ENCODE data around the gene EIF4E2. TPM values are rescaled to one million over a fixed set of nuclear protein-coding genes. Genes with fewer than 3 reads are reported as not detected.
A peak's percentile ranks its signal among the peaks of the same experiment; 100 is the strongest.

EIF4E2 gene
- total RNA-seq, 1 experiment from 2014 or later, result 97.8 TPM

GRCh38 chr2:232523402-232523681, 27.1 kb upstream of the EIF4E2 start:
- peaks cover 6% of the 10 kb centered on the region; the same call in 1 of the 2 replicates for H3K4me1 Mint-ChIP-seq
- no peaks in the 10 kb centered on the region for H3K36me3 Mint-ChIP-seq
- no peak overlapping the region for H3K27ac Mint-ChIP-seq
- H3K27me3 Mint-ChIP-seq (ENCODE audit: low read depth), result peaks cover 46% of the 10 kb centered on the region
- no peaks in the 10 kb centered on the region for H3K9me3 Mint-ChIP-seq
- TF ChIP-seq AFF4 (CRISPR knock-in tag; IDR thresholded peaks at IDR 0.05; ENCODE audit: borderline replicate concordance) (no peak), USF1 (CRISPR knock-in tag; IDR thresholded peaks at IDR 0.05) (no peak), ZSCAN18 (CRISPR knock-in tag; IDR thresholded peaks at IDR 0.05) (no peak), USF2 (CRISPR knock-in tag; IDR thresholded peaks at IDR 0.05) (no peak), ZBTB21 (CRISPR knock-in tag; IDR thresholded peaks at IDR 0.05; ENCODE audit: borderline replicate concordance) (no peak)
- POLR2A ChIA-PET, result interaction anchor here (1.7 kb wide), 1 partner anchor 21 kb away, joined by 4 read pairs; no protein-coding TSS in a partner anchor
- CTCF ChIA-PET, result interaction anchor here (0.6 to 6.5 kb wide), 36 partner anchors 8 to 846 kb away, joined by 3 to 104 read pairs (median 4); partner anchors contain the start of genes ALPG, CHRNG, ECEL1 and EIF4E2
- ATAC-seq (no peak), DNase-seq (ENCODE audit: low spot score) (no peak)
- H3K4me3 Mint-ChIP-seq, result peak overlapping the region; percentile 52

GRCh38 chr2:232523682-232524597, 26.5 kb upstream of the EIF4E2 start:
- no peaks in the 10 kb centered on the region for H3K9me3 Mint-ChIP-seq
- CTCF ChIA-PET, result interaction anchor here (0.6 to 6.5 kb wide), 41 partner anchors 9 to 847 kb away, joined by 3 to 104 read pairs (median 4); partner anchors contain the start of genes ALPG, CHRNG, ECEL1 and EIF4E2
- ATAC-seq (peak; percentile 83), DNase-seq (ENCODE audit: low spot score) (peak; percentile 84)
- peaks cover 6% of the 10 kb centered on the region; the same call in 1 of the 2 replicates for H3K4me1 Mint-ChIP-seq
- peaks cover 52% of the 10 kb centered on the region for H3K27me3 Mint-ChIP-seq (ENCODE audit: low read depth)
- H3K4me3 Mint-ChIP-seq, result peak overlapping the region; percentile 52
- H3K36me3 Mint-ChIP-seq, result no peaks in the 10 kb centered on the region
- TF ChIP-seq HMGXB4 (CRISPR knock-in tag; IDR thresholded peaks at IDR 0.05) (peak; percentile 100), IRF2 (CRISPR knock-in tag; IDR thresholded peaks at IDR 0.05; ENCODE audit: borderline replicate concordance, low read depth) (0 out of 2 replicates have a peak, but pooled peaks have one; percentile 36), FOXJ3 (CRISPR knock-in tag; IDR thresholded peaks at IDR 0.05; ENCODE audit: borderline replicate concordance) (no peak), ZMAT4 (CRISPR knock-in tag; IDR thresholded peaks at IDR 0.05) (no peak), ZNF416 (CRISPR knock-in tag; IDR thresholded peaks at IDR 0.05) (no peak), RORB (CRISPR knock-in tag; IDR thresholded peaks at IDR 0.05) (no peak), ZBTB21 (CRISPR knock-in tag; IDR thresholded peaks at IDR 0.05; ENCODE audit: borderline replicate concordance) (no peak), CREB1 (CRISPR knock-in tag; IDR thresholded peaks at IDR 0.05) (0 out of 2 replicates have a peak, but pooled peaks have one; percentile 20), NR2C2 (CRISPR knock-in tag; IDR thresholded peaks at IDR 0.05) (0 out of 2 replicates have a peak, but pooled peaks have one; percentile 32), CBFB (CRISPR knock-in tag; IDR thresholded peaks at IDR 0.05; ENCODE audit: low read depth) (no peak; the same call in 1 of the 2 replicates), CREM (CRISPR knock-in tag; IDR thresholded peaks at IDR 0.05) (0 out of 2 replicates have a peak, but pooled peaks have one; percentile 31), SP1 (CRISPR knock-in tag; conservative IDR thresholded peaks at IDR 0.05) (0 out of 2 replicates have a peak, but pooled peaks have one; percentile 32), ATF3 (CRISPR knock-in tag; conservative IDR thresholded peaks at IDR 0.05) (no peak), MAX (CRISPR knock-in tag; IDR thresholded peaks at IDR 0.05) (0 out of 2 replicates have a peak, but pooled peaks have one; percentile 40), ETV6 (CRISPR knock-in tag; IDR thresholded peaks at IDR 0.05) (peak; percentile 54; the same call in 1 of the 2 replicates), EMX1 (CRISPR knock-in tag; IDR thresholded peaks at IDR 0.05) (no peak), E2F1 (CRISPR knock-in tag; IDR thresholded peaks at IDR 0.05) (0 out of 2 replicates have a peak, but pooled peaks have one; percentile 26)
- no peak overlapping the region for H3K27ac Mint-ChIP-seq
- POLR2A ChIA-PET, result interaction anchor here (1.7 kb wide), 1 partner anchor 22 kb away, joined by 4 read pairs; no protein-coding TSS in a partner anchor

Measured in WTC11 (cell line).